Measurements from ENCODE around the gene MCOLN2. TPM values are rescaled to one million over a fixed set of nuclear protein-coding genes. Genes with fewer than 3 reads are reported as not detected.

MCOLN2 gene
- total and polyA plus RNA-seq, 2 of the 4 experiments (the other 2 are of a cell fraction), result 0.43 to 0.54 TPM

- Histone ChIP-seq H2AK9ac (replicated peaks; ENCODE audit: low read depth, low read length, poor library complexity) (no peak overlapping the region), H3K4ac (ENCODE audit: low read depth, low read length) (no peak overlapping the region), H2BK5ac (ENCODE audit: low read depth, low read length, poor library complexity, severe bottlenecking) (no peak overlapping the region), H3K4me2 (ENCODE audit: low read depth, low read length) (no peak overlapping the region), H2BK20ac (ENCODE audit: low read depth, low read length) (no peak overlapping the region), H3K56ac (ENCODE audit: extremely low read depth, insufficient read depth, low read length) (no peak overlapping the region), H4K8ac (ENCODE audit: low read depth in 2 of 2, low read length in 2 of 2) (no peak overlapping the region), H2BK120ac (ENCODE audit: low read depth, low read length) (no peak overlapping the region), H3K23ac (ENCODE audit: low read depth, low read length) (no peak overlapping the region), H3K18ac (ENCODE audit: low read depth, low read length) (no peak overlapping the region), H3K9ac (ENCODE audit: low read depth, low read length) (no peak overlapping the region), H3K4me3 (ENCODE audit: insufficient read depth, low read depth, low read length) (no peak overlapping the region), H3K9me3 (ENCODE audit: control insufficient read depth, insufficient read depth, low read length) (no peaks in the 10 kb centered on the region), H4K20me1 (ENCODE audit: insufficient read depth, low read length) (no peaks in the 10 kb centered on the region), H3K4me1 (ENCODE audit: control insufficient read depth, insufficient read depth, low read length) (no peaks in the 10 kb centered on the region), H2AK5ac (ENCODE audit: low read depth, low read length) (no peak overlapping the region), H3K36me3 (ENCODE audit: control insufficient read depth, insufficient read depth, low read length) (no peaks in the 10 kb centered on the region), H3K9me1 (ENCODE audit: insufficient read depth, low read length) (no peaks in the 10 kb centered on the region; the same call in 1 of the 2 replicates), H3K27me3 (ENCODE audit: control insufficient read depth, insufficient read depth, low read length) (peaks cover 32% of the 10 kb centered on the region), H2AFZ (replicated peaks; ENCODE audit: low read length, poor library complexity) (peak overlapping the region; percentile 6), H2BK15ac (ENCODE audit: low read depth, low read length) (no peak overlapping the region), H3K27ac (ENCODE audit: insufficient read depth, low read length) (no peak overlapping the region), H4K5ac (ENCODE audit: low read depth, low read length) (no peak overlapping the region), H3K14ac (replicated peaks; ENCODE audit: low read depth, low read length) (no peak overlapping the region), H3K79me1 (ENCODE audit: low read depth in 1 of 2, low read length in 2 of 2) (no peaks in the 10 kb centered on the region), H4K91ac (ENCODE audit: insufficient read depth, low read depth, low read length) (no peak overlapping the region)
- dilution Hi-C loops (cut with HindIII; ENCODE audit: low sequenced_read_pairs, unreplicated experiment), result no loop called here
- in situ Hi-C loops (cut with MboI; ENCODE audit: low sequenced_read_pairs), result no loop called here
- CTCF ChIA-PET, result no interaction called here
- BruUV-seq (replicated peaks), result no TSS peak
- no peak for DNase-seq
- no peak for TF ChIP-seq NFE2L2 (IDR thresholded peaks at IDR 0.05; ENCODE audit: low read depth, low read length)
- no peak for TF ChIP-seq MAFK (IDR thresholded peaks at IDR 0.05; ENCODE audit: low read depth, low read length)
- no peak for TF ChIP-seq MXI1 (IDR thresholded peaks at IDR 0.05; ENCODE audit: borderline replicate concordance, low read depth, low read length)
- TF ChIP-seq CHD1 (IDR thresholded peaks at IDR 0.05; ENCODE audit: low read depth, low read length), result no peak
- TF ChIP-seq MAZ (IDR thresholded peaks at IDR 0.05; ENCODE audit: borderline replicate concordance, low read depth, low read length), result no peak
- no peak for TF ChIP-seq POLR2A (IDR thresholded peaks at IDR 0.05; ENCODE audit: low read depth, low read length)
- no peak for TF ChIP-seq CEBPB (IDR thresholded peaks at IDR 0.05; ENCODE audit: low read depth, low read length)
- TF ChIP-seq, protein P1, sequence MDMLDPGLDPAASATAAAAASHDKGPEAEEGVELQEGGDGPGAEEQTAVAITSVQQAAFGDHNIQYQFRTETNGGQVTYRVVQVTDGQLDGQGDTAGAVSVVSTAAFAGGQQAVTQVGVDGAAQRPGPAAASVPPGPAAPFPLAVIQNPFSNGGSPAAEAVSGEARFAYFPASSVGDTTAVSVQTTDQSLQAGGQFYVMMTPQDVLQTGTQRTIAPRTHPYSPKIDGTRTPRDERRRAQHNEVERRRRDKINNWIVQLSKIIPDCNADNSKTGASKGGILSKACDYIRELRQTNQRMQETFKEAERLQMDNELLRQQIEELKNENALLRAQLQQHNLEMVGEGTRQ (IDR thresholded peaks at IDR 0.05; ENCODE audit: low read depth, low read length), result no peak
- no peak for TF ChIP-seq ELK1 (IDR thresholded peaks at IDR 0.05; ENCODE audit: borderline replicate concordance, low read depth, low read length)
- no peak for TF ChIP-seq RFX5 (IDR thresholded peaks at IDR 0.05; ENCODE audit: low read depth, low read length)
- no peak for TF ChIP-seq CTCF (conservative IDR thresholded peaks at IDR 0.05; ENCODE audit: low read depth, low read length)
- no peak for TF ChIP-seq SMC3 (IDR thresholded peaks at IDR 0.05; ENCODE audit: low read depth, low read length)
- TF ChIP-seq FOS (IDR thresholded peaks at IDR 0.05; ENCODE audit: low read depth, low read length), result no peak
- no peak for TF ChIP-seq BHLHE40 (IDR thresholded peaks at IDR 0.05; ENCODE audit: low read depth, low read length)
- no peak for TF ChIP-seq RCOR1 (IDR thresholded peaks at IDR 0.05; ENCODE audit: insufficient replicate concordance, low read length)
- no peak for TF ChIP-seq RAD21 (IDR thresholded peaks at IDR 0.05; ENCODE audit: low read length)
- no CpG with 5 or more reads among the region's 4 CpGs for WGBS, 2 experiments (ENCODE audit: extremely low coverage in 2 of 2, insufficient read length in 1 of 2)
- intact Hi-C loops (cut with micrococcal nuclease), result no loop called here
- POLR2A ChIA-PET (ENCODE audit: unreplicated experiment), result no interaction called here
- no peak for ATAC-seq (ENCODE audit: low read depth)
These were observed 80.0 kb downstream of the MCOLN2 start for GRCh38 chr1:84916897-84917296.

Measured in IMR-90 (cell line).